Peyer's patch (tissue), 4 donors: ENCODE results near the gene METTL17.
"Not testable (repeated sequence)": the region's sequence is repeated elsewhere in the genome, so short reads cannot be mapped to it uniquely, and the experiment has no call there.

Experiments used
- CTCF ChIP-seq, 6 experiments: fragments of 450-650 bp in 4 of 6; fragments of 200-600 bp in 2 of 6; sonication (generic) in 1 of 6; IDR thresholded peaks; one replicate each; pipeline ENCODE4 v1.5.1; 2017 to 2019; ENCODE audit warnings: antibody characterized with exemption in 6 of 6, mild to moderate bottlenecking in 3 of 6, moderate library complexity in 1 of 6
- POLR2A ChIP-seq, 2 donors: fragments of 450-650 bp; IDR thresholded peaks; one replicate each; pipeline ENCODE4 v1.5.1; 2017; ENCODE audit warnings: antibody characterized with exemption in 2 of 2, mild to moderate bottlenecking in 2 of 2, moderate library complexity in 2 of 2

DNA sequence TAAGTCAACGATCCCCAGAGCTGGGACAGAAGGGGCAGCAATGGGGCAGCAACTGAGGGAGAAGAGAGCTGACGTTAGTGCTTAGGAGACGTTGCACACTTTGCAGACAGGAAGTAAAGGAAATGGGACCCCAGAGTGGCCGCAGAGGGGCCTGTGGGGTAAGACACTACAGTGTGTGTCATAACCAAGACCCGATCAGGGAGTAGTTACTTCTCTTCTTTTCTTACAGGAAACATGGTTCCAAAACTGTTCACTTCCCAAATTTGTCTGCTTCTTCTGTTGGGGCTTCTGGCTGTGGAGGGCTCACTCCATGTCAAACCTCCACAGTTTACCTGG is 34.3 kb upstream of the METTL17 start:
- not testable (repeated sequence) for TF ChIP-seq POLR2A, CTCF (IDR thresholded peaks at IDR 0.05)
